Stimulated activated naive CD4-positive, alpha-beta T cell (primary cell): Measurements from ENCODE around the gene PRKAA2.
"Not testable (repeated sequence)": the region's sequence is repeated elsewhere in the genome, so short reads cannot be mapped to it uniquely, and the experiment has no call there.

Experiments
- DNase-seq, 6 experiments: peaks; one replicate each; lab custom pipeline; 2025; lab: John Stamatoyannopoulos, UW

Gene PRKAA2

DNA sequence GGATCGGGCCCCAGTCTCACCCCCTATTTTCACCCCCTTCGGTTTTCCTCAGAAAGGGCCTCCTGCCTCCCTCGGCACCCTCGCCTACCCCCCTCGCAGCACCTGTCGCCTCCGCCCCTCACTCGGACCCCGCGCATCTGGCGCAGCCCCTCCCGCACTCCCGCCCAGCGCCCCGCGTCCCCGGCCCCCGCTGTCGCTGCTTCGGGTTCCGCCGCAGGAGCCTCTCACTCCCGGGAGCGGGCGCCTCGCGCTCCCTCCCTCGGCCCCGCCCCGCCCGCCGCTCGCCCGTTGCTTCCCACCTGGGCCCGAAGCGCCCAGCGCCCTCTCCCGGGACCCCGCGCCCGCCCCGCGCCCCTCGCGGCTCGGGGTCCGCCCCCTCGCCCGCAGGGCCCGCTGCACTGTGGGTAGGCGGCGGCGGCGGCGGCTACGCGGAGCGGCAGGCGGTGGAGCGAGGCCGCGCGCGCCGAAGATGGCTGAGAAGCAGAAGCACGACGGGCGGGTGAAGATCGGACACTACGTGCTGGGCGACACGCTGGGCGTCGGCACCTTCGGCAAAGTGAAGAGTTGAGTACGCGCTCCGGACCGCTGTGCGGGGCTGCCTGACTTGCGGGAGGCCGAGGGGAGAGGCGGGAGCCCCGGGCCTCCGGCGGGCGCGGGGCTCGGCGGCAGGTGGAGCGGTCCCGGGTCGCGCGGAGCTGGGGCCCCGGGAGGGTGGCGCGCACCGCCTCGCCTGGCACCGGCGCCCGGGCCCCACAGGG is at the start of gene PRKAA2:
Gene PRKAA2 (plus strand): TSS at position 396 of the 758 bp plus-strand sequence. CDS start 74 bp downstream, at position 470.
- DNase-seq, result no peak

- DNase-seq, result not testable (repeated sequence)
Measured at GRCh38 chr1:56595397-56596191, 49.5 kb upstream of the PRKAA2 start.

DNA sequence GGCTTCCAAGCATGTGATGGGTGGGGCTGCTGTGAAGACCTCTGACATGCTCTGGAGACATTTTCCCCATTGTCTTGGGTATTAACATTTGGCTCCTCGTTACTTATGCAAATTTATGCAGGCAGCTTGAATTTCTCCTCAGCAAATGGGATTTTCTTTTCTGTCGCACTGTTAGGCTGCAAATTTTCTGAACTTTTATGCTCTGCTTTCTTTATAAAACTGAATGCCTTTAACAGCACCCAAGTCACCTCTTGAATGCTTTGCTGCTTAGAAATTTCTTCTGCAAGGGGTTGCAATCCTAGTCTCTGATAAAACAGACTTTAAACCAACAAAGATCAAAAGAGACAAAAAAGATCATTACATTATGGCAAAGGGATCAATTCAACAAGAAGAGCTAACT is 35.0 kb upstream of the PRKAA2 start:
- not testable (repeated sequence) for DNase-seq

GRCh38 chr1:56610770-56611169 is 34.3 kb upstream of the PRKAA2 start:
- DNase-seq, result not testable (repeated sequence)

GRCh38 chr1:56617141-56617540 is 28.0 kb upstream of the PRKAA2 start:
- DNase-seq, result no peak

GRCh38 chr1:56625819-56626440 is 19.2 kb upstream of the PRKAA2 start:
- no peak for DNase-seq

GRCh38 chr1:56626546-56626945 is 18.6 kb upstream of the PRKAA2 start:
- DNase-seq, result no peak

DNA sequence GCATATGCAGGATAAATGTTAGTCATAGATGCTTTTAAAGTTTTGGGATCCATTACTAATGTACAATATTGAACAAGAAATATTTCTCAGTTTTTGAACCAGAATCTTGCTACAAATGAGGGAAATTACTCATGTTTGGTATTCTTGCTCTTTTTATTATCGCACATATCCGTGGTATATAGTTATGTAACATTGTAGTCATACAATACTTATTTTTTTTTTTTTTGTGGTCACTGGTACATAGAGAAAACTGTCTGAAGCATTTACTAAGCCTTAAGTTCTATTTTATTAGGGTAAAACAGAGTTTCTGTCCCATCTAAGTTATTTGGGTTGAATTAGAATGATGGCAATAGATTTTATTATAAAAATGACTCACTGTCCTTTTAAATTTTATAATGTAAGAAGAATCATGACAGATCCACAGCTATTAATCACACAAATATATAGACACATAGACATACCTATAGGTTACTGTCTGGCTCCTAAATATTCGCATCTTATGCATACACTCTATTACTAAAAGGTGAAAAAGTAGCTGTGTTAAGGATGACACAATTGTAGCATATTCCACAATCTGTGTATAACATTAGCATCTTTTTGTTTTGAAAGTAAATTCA is 18.0 kb upstream of the PRKAA2 start:
- no peak for DNase-seq

DNA sequence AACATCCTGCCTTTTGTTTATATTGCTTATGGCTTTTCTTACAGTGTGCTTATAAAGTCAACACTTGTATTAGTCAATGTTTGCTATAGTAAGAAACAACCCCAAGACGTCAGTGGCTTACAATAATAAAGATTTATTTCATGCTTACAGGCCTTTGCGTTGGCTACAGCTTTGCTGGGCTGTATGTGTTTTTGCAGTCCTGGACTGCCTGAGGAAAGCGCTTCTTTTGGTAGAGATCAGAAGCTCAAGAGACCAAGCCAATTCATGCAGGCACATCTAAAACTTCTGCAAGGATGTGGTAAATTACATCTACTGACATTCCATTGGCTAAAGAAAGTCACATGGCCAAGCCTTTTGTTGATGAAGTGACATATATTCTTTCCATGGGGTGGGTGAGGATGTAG is 17.5 kb upstream of the PRKAA2 start:
- DNase-seq, result no peak

GRCh38 chr1:56630786-56631185 is 14.3 kb upstream of the PRKAA2 start:
- no peak for DNase-seq

DNA sequence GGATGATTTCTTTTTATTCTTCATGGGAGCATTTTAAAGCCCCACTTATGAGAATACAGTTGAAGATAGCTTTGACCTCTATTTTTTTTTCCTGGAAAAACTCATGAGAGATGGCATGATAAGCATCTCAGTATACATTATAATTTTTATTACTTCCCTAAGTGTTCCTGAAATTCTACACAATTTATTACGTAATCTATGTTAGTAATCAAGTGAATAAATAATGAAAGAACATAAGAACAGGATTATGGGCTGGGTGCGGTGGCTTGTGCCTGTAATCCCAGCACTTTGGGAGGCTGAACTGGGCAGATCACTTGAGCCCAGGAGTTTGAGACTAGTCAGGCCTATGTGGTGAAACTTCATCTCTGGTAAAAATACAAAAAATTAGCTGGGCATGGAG is 13.2 kb upstream of the PRKAA2 start:
- DNase-seq, result no peak

DNA sequence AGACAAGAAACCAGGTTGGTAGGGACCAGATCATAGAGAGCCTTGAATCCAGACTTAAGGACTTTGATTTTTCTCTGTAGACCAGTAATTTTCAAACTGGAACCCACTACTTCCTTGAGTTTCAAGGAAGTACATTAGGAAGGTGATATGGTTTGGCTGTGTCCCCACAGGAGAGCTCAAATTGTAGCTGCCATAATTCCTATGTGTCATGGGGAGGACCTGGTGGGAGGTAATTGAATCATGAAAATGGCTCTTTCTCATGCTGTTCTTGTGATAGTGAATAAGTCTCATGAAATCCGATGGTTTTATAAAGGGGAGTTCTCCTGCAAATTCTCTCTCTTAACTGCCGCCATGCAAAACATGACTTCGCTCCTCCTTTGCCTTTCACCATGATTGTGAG is 10.1 kb upstream of the PRKAA2 start:
- no peak for DNase-seq

- DNase-seq, result no peak
Measured at GRCh38 chr1:56638248-56638647, 6.9 kb upstream of the PRKAA2 start.

- DNase-seq, result no peak
Measured at GRCh38 chr1:56639211-56639610, 5.9 kb upstream of the PRKAA2 start.

DNA sequence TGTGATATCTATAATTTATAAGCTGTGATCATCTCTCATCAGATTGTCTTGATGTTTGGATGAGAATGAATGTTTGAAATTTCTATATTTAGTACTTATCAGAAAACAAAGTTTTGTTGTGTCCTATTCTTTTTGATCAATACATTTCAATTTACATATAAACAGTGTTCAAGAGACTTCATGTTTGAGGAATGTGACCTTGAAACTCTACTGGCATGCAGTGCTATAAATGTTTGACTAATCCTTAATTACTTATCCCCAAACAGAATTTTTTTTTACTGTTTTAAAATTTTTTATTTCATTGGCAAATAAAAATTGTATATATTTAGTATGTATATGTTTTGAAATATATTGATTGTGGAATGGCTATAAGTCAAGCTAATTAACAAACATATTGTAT is 1.5 kb upstream of the PRKAA2 start:
- DNase-seq, result no peak

DNA sequence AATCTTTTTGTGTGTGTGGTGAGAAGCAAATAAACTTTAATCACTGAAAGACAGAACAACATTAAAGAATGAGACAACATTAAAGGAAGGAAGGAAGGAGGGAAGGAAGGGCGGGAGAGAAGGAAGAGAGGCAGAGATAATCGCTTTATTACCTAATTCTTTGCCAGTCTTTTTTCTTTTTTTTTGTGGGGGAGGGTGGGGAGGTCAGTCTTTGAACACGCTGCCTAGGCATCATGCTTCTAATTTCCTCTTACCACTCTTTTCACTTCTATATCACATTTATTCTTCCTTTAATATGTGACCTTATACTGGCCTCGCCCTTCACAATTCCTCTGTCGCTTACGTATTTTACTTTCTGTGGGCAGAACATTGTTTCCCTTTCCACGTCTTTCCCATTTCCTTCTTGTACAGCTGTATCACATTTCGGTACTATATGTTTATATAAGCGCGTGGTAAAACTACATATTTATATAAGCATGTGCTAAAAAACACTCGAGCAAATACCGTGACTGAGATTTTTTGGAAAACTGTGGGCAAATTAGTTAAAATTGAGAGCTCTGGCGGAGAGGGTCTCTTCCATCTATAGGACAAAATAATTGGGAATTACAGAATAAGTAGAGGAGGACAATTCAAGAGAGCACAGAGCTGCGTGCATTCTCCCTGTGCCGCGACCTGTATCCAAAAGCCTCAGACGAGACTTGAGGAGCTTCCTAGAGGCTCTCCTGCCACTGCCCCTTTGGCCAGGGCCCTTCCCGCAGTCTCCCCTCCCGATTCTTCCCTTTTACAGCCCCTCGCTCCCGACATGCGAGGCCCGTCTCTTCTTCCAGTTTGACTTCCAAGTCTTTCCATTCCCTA is 823 bp upstream of the PRKAA2 start:
- DNase-seq, result no peak

- no peak for DNase-seq
Measured at GRCh38 chr1:56645677-56646305, 677 bp downstream of the PRKAA2 start.

- DNase-seq, result no peak
Measured at GRCh38 chr1:56646611-56647010, 1.5 kb downstream of the PRKAA2 start.

- DNase-seq, result no peak
Measured at GRCh38 chr1:56647106-56647505, 2.0 kb downstream of the PRKAA2 start.

DNA sequence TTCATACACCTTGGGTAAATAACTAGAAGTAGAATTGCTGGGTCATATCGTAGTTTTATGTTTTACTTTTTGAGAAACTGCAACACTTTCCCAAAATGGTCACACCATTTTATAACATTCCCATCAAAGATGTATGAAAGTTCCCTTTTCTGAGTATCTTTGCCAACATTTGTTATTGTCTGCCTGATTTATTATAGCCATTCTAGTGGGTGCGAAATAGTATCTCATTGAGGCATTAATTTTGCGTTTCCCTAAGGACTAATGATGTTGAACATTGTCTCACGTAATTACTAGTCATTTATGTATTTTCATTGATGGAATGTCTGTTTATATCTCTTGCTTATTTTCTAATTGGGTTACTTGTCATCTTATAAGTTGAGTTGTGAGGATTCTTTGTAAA is 3.4 kb downstream of the PRKAA2 start:
- DNase-seq, result no peak
